GM12874 (cell line): ENCODE data around the gene DPM2.

Source experiments
- CTCF ChIP-seq: IDR thresholded peaks from 2 replicates; pipeline ENCODE4 v1.5.1; 2011; ENCODE audit warnings: low read depth, mild to moderate bottlenecking, control low read depth, low read length, moderate library complexity; ENCODE audit not compliant: insufficient read depth

Gene DPM2

DNA sequence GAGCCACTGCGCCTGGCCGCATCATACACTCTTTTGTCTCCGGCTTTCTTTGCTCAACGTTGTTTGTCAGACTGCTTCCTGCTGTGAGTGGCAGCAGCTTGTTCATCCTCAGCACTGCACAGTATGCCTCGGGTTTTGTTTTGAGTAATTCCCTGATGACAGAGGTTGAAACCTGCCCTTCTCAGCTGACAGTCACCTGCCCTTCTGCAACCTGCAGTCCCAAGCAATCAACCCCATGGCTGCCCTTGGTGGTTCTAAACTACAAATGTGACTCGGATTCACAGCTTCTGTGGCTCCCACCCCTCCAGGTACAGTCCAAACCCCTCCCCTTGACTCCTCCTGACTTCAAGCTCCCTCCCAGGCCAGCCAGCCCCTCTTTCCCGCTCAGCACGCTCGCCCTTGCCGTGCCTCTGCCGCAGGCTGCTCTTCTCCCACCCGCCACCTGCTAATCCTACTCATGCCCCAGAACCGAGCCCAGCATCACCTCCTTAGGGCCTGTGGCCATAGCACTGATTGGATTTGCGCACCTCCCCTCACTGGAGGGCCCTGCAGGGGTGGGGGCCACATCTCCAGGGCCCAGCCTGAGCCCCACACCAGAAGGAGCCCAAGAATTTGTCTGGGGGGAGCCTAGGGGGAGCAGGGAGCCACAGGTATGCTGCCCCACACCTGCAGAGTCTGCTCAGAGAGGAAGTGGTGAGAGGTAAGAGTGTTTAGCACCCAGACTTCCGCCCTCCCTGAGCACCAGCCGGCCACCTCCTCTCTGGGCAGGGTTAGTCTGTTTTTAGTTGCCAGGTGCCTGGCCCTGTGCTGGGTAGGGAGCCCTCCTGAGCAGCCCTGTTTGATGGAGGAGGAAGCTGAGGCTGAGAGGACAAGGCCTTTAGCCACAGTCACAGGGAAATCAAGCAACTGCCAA, 33.0 kb upstream of the DPM2 start:
- TF ChIP-seq CTCF: no peak

- TF ChIP-seq CTCF: no peak
Observed at GRCh38 chr9:127968700-127969383, 31.2 kb upstream of the DPM2 start.

- TF ChIP-seq CTCF: no peak
Observed at GRCh38 chr9:127968042-127968441, 30.4 kb upstream of the DPM2 start.

GRCh38 chr9:127967151-127967809, 29.6 kb upstream of the DPM2 start:
- TF ChIP-seq CTCF: no peak

GRCh38 chr9:127966416-127967150, 28.9 kb upstream of the DPM2 start:
- no peak for TF ChIP-seq CTCF

DNA sequence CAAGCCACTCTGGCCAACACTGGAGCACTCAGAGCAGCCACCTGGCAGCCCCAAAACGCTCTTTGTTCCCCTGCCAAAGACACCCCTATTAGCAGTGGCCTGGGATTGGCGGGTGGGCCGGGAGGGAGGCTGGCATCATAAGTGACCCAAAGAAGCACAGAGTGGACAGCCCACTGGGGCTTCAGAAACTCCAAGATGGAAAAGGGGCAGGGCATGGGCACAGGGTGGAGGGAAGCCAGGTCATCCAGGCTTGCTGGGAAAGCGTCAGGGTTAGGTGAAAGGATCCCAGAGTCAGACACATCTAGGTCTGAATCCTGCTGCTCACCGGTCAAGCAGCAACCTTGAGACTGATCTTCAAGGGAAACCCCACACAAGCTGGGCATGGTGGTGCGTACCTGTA, 28.3 kb upstream of the DPM2 start:
- no peak for TF ChIP-seq CTCF
